Endothelial cell of umbilical vein (primary cell): ENCODE data around the gene ANGEL1. TPM values are rescaled to one million over a fixed set of nuclear protein-coding genes. Genes with fewer than 3 reads are reported as not detected.

ENCODE experiments used
- BruUV-seq: library from RNA; stranded (reverse); fragments of 400-500 nt; replicated peaks from 2 replicates; lab custom pipeline; 2021; lab: Mats Ljungman, UMichigan
- CTCF ChIA-PET: fragments of 300-600, 350-600 bp; sonication (Branson Sonifier 250); formaldehyde crosslinking; loops from one replicate; lab custom pipeline; 2021; ENCODE audit warnings: antibody characterized with exemption, inconsistent platforms; lab: Charles Lee
- POLR2A ChIA-PET: fragments of 300-600, 350-600 bp; sonication (Branson Sonifier 250); formaldehyde crosslinking; loops from one replicate; lab custom pipeline; 2021; ENCODE audit warnings: antibody characterized with exemption, inconsistent platforms; lab: Charles Lee
- DNase-seq: peaks from one replicate; pipeline ENCODE4 v3.0.0-alpha.2; 2011; ENCODE audit warnings: low read depth, low spot score
- FAIRE-seq: peaks from 2 replicates; lab custom pipeline; 2011; peaks lifted over from hg19 to GRCh38; lab: Jason Lieb, UNC
- H2AFZ ChIP-seq: 2 replicates; pipeline ENCODE4 v1.6.0; 2012; ENCODE audit warnings: low read depth, low read length, control low read depth, inconsistent platforms
- H3K27ac ChIP-seq: 2 replicates; pipeline ENCODE4 v1.5.1; 2011; ENCODE audit warnings: low read depth, mild to moderate bottlenecking, control low read depth, low read length, moderate library complexity; ENCODE audit not compliant: insufficient read depth
- H3K27me3 ChIP-seq, 2 experiments: 2 replicates each; pipeline versions ENCODE4 v1.6.0 to v1.6.1; 2011; ENCODE audit warnings: low read length in 2 of 2, mixed read lengths in 1 of 2; ENCODE audit not compliant: control insufficient read depth in 2 of 2, insufficient read depth in 2 of 2
- H3K36me3 ChIP-seq, 2 experiments: 2 replicates in 1 of 2; 3 replicates in 1 of 2; pipeline ENCODE4 v1.5.1; 2011; ENCODE audit warnings: low read length in 2 of 2, mild to moderate bottlenecking in 1 of 2, moderate library complexity in 1 of 2; ENCODE audit not compliant: control insufficient read depth in 2 of 2, insufficient read depth in 2 of 2; ENCODE audit errors: extremely low read depth in 1 of 2
- H3K4me1 ChIP-seq: 3 replicates; pipeline ENCODE4 v1.5.1; 2011; ENCODE audit warnings: mild to moderate bottlenecking, low read length; ENCODE audit not compliant: control insufficient read depth, insufficient read depth; ENCODE audit errors: extremely low read depth
- H3K4me2 ChIP-seq: 2 replicates; pipeline ENCODE4 v1.6.1; 2011; ENCODE audit warnings: low read length, control low read depth, mixed read lengths; ENCODE audit not compliant: insufficient read depth
- H3K4me3 ChIP-seq, 3 experiments: fragments of 200-600 bp in 1 of 3; sonication (generic), shearing (Covaris generic) in 1 of 3; replicated peaks in 1 of 3; 2 replicates each; pipeline ENCODE4 v1.5.1; 2011 to 2016; ENCODE audit warnings: control low read depth in 3 of 3, low read length in 3 of 3, mild to moderate bottlenecking in 2 of 3, inconsistent platforms in 1 of 3, low read depth in 1 of 3, moderate library complexity in 1 of 3; ENCODE audit not compliant: insufficient read depth in 1 of 3
- H3K79me2 ChIP-seq: 2 replicates; pipeline ENCODE4 v1.6.0; 2012; ENCODE audit warnings: low read length, inconsistent platforms; ENCODE audit not compliant: control insufficient read depth, insufficient read depth
- H3K9ac ChIP-seq: replicated peaks from 2 replicates; pipeline ENCODE3; 2011; ENCODE audit warnings: low read length, control low read depth; ENCODE audit not compliant: insufficient read depth; ENCODE audit errors: extremely low read depth
- H3K9me1 ChIP-seq: replicated peaks from 3 replicates; pipeline ENCODE4 v1.6.0; 2011; ENCODE audit warnings: mild to moderate bottlenecking, low read length; ENCODE audit not compliant: control insufficient read depth, insufficient read depth; ENCODE audit errors: extremely low read depth
- H3K9me3 ChIP-seq: replicated peaks from 2 replicates; pipeline ENCODE4 v1.5.1; 2012; ENCODE audit warnings: low read length, inconsistent platforms; ENCODE audit not compliant: control insufficient read depth, insufficient read depth
- H4K20me1 ChIP-seq: replicated peaks from 2 replicates; pipeline ENCODE3; 2011; ENCODE audit warnings: mild to moderate bottlenecking, low read length; ENCODE audit not compliant: control insufficient read depth, insufficient read depth; ENCODE audit errors: extremely low read depth
- EZH2 ChIP-seq: IDR thresholded peaks from 2 replicates; pipeline ENCODE4 v1.6.1; 2012; ENCODE audit warnings: borderline replicate concordance, low read depth, mild to moderate bottlenecking, moderate library complexity, low read length, inconsistent platforms; ENCODE audit not compliant: severe bottlenecking
- FOS ChIP-seq: IDR thresholded peaks from 2 replicates; pipeline ENCODE4 v1.6.1; 2011; ENCODE audit warnings: mild to moderate bottlenecking, low read length, moderate library complexity, borderline replicate concordance; ENCODE audit not compliant: insufficient read depth
- GATA2 ChIP-seq: IDR thresholded peaks from 2 replicates; pipeline ENCODE4 v1.7.0; 2011; ENCODE audit warnings: low read depth, mild to moderate bottlenecking, moderate library complexity, mixed read lengths, low read length; ENCODE audit not compliant: insufficient read length, insufficient read depth
- JUN ChIP-seq: IDR thresholded peaks from 2 replicates; pipeline ENCODE4 v1.6.1; 2011; ENCODE audit warnings: borderline replicate concordance, low read depth; ENCODE audit not compliant: insufficient read length, insufficient read depth
- MYC ChIP-seq: IDR thresholded peaks from one replicate; pipeline ENCODE4 v1.6.1; 2011; ENCODE audit warnings: mild to moderate bottlenecking, low read depth, low read length
- POLR2A ChIP-seq: IDR thresholded peaks from 2 replicates; pipeline ENCODE4 v1.6.1; 2012; ENCODE audit warnings: low read depth, mild to moderate bottlenecking, control low read depth, low read length
- POLR2AphosphoS5 ChIP-seq: IDR thresholded peaks from 2 replicates; pipeline ENCODE4 v1.6.1; 2012; ENCODE audit warnings: low read depth, mild to moderate bottlenecking, control low read depth, low read length, moderate library complexity; ENCODE audit not compliant: insufficient read depth
- dilution Hi-C: fragments of 300-500 bp; cut with MboI; formaldehyde crosslinking; loops from one replicate; pipeline ENCODE4 v1.15.0; 2019; ENCODE audit warnings: low sequenced_read_pairs; ENCODE audit not compliant: extremely low pct_ligation_motif_present
- intact Hi-C: fragments of 100-400 bp; cut with micrococcal nuclease; formaldehyde crosslinking; loops from one replicate; pipeline ENCODE4 v1.10.0; 2022
- polyA plus RNA-seq, 4 experiments: library from polyadenylated mRNA; depleted of rRNA in 3 of 4; stranded (reverse) in 3 of 4; unstranded in 1 of 4; fragments of >200 nt; gene quantifications; 2 replicates each; pipeline versions ENCODE4 v1.2.1 to v1.2.3, GENCODE V29; 2011 to 2012; ENCODE audit warnings: missing spikeins in 1 of 4
- total RNA-seq: library from RNA; stranded (reverse); gene quantifications from 2 replicates; pipeline ENCODE4 v1.2.3, GENCODE V29; 2021
- TF ChIP-seq, protein P1 (sequence below), 2 donors: IDR thresholded peaks; 1 replicate in 1 of 2; 2 replicates in 1 of 2; pipeline ENCODE4 v1.5.1; 2011; ENCODE audit warnings: low read length in 2 of 2, mild to moderate bottlenecking in 2 of 2, moderate library complexity in 2 of 2, control low read depth in 1 of 2, inconsistent platforms in 1 of 2, low read depth in 1 of 2; ENCODE audit not compliant: insufficient read depth in 1 of 2; ENCODE audit errors: extremely low read depth in 1 of 2
- TF ChIP-seq, protein P2 (sequence below): IDR thresholded peaks from 2 replicates; pipeline ENCODE4 v1.6.1; 2011; ENCODE audit not compliant: insufficient read depth, insufficient read length

The ANGEL1 gene
- total and polyA plus RNA-seq, 2 donors (not counting 3 experiments of a cell fraction or from before 2014, with no cell fraction given), result 14.8 to 22.0 TPM

DNA sequence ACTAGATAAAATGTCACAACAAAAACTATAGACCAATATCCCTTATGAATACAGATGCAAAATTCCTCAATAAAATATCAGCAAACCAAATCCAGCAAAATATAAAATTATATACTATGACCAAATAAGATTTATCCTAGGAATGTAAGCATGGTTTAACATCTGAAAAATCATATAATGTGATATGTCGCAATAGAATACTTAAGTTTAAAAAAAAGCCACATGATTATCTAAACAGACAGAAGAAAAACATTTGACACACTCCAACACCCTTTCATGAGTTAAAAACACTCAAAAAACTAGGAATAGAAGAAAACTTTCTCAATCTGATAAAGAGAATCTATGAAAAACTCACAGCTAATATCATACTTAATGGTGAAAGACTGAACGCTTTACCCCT, 20.3 kb downstream of the ANGEL1 start:
- FAIRE-seq (no peak), DNase-seq (no peak)
- H3K79me2 ChIP-seq, result no peaks in the 10 kb centered on the region
- no peaks in the 10 kb centered on the region for H3K27me3 ChIP-seq
- no TSS peak for BruUV-seq
- dilution Hi-C loops, result no loop called here
- ChIA-PET CTCF (no interaction called here), POLR2A (no interaction called here)
- intact Hi-C loops, result no loop called here
- no peaks in the 10 kb centered on the region for H3K9me3 ChIP-seq
- TF ChIP-seq, protein P1, sequence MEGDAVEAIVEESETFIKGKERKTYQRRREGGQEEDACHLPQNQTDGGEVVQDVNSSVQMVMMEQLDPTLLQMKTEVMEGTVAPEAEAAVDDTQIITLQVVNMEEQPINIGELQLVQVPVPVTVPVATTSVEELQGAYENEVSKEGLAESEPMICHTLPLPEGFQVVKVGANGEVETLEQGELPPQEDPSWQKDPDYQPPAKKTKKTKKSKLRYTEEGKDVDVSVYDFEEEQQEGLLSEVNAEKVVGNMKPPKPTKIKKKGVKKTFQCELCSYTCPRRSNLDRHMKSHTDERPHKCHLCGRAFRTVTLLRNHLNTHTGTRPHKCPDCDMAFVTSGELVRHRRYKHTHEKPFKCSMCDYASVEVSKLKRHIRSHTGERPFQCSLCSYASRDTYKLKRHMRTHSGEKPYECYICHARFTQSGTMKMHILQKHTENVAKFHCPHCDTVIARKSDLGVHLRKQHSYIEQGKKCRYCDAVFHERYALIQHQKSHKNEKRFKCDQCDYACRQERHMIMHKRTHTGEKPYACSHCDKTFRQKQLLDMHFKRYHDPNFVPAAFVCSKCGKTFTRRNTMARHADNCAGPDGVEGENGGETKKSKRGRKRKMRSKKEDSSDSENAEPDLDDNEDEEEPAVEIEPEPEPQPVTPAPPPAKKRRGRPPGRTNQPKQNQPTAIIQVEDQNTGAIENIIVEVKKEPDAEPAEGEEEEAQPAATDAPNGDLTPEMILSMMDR (IDR thresholded peaks at IDR 0.05; ENCODE audit: extremely low read depth in 1 of 2, insufficient read depth in 1 of 2, low read depth in 1 of 2, low read length in 2 of 2), result no peak
- TF ChIP-seq POLR2AphosphoS5, result no peak
- no peak for TF ChIP-seq MYC
- no peak for TF ChIP-seq FOS
- TF ChIP-seq GATA2, result no peak
- no peak for TF ChIP-seq JUN
- no peak for TF ChIP-seq POLR2A
- TF ChIP-seq EZH2, result no peak
- TF ChIP-seq, protein P2, sequence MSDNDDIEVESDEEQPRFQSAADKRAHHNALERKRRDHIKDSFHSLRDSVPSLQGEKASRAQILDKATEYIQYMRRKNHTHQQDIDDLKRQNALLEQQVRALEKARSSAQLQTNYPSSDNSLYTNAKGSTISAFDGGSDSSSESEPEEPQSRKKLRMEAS, result no peak
- no peak overlapping the region for H3K4me2 ChIP-seq
- no peaks in the 10 kb centered on the region for H3K9me1 ChIP-seq
- H3K4me1 ChIP-seq, result no peaks in the 10 kb centered on the region
- no peak overlapping the region for H3K9ac ChIP-seq
- no peak overlapping the region for H3K4me3 ChIP-seq
- no peak overlapping the region for H3K27ac ChIP-seq
- H3K36me3 ChIP-seq, result peaks cover 6 to 21% of the 10 kb centered on the region in 2 experiments
- H2AFZ ChIP-seq, result no peak overlapping the region
- H4K20me1 ChIP-seq, result no peaks in the 10 kb centered on the region
